ENCODE data around the gene SSBP3. TPM values are rescaled to one million over a fixed set of nuclear protein-coding genes. Genes with fewer than 3 reads are reported as not detected.
"Not testable (repeated sequence)": the region's sequence is repeated elsewhere in the genome, so short reads cannot be mapped to it uniquely, and the experiment has no call there.

Gene SSBP3
- total RNA-seq, 4 donors from 2014 or later: 15.4 to 23.0 (median 18.2) TPM

- TF ChIP-seq, protein P1, sequence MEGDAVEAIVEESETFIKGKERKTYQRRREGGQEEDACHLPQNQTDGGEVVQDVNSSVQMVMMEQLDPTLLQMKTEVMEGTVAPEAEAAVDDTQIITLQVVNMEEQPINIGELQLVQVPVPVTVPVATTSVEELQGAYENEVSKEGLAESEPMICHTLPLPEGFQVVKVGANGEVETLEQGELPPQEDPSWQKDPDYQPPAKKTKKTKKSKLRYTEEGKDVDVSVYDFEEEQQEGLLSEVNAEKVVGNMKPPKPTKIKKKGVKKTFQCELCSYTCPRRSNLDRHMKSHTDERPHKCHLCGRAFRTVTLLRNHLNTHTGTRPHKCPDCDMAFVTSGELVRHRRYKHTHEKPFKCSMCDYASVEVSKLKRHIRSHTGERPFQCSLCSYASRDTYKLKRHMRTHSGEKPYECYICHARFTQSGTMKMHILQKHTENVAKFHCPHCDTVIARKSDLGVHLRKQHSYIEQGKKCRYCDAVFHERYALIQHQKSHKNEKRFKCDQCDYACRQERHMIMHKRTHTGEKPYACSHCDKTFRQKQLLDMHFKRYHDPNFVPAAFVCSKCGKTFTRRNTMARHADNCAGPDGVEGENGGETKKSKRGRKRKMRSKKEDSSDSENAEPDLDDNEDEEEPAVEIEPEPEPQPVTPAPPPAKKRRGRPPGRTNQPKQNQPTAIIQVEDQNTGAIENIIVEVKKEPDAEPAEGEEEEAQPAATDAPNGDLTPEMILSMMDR (IDR thresholded peaks at IDR 0.05): no peak
- TF ChIP-seq POLR2A (IDR thresholded peaks at IDR 0.05): no peak
- Histone ChIP-seq H3K36me3 (no peaks in the 10 kb centered on the region), H3K4me1 (peaks cover 6 to 12% of the 10 kb centered on the region in 2 donors), H3K27me3 (no peaks in the 10 kb centered on the region), H3K4me3 (replicated peaks in 1 of 3) (no peak overlapping the region), H3K9me3 (no peaks in the 10 kb centered on the region), H3K27ac (peak overlapping the region in 2 of 3 donors; percentile 11 to 17)
- whole genome bisulfite sequencing, 2 donors: 36 to 50% methylated on average over 5 of the region's 5 CpGs
- DNase-seq: peak; percentile 43 to 52
- intact Hi-C loops (cut with DNase I): no loop called here
These were observed 55.8 kb downstream of the SSBP3 start for GRCh38 chr1:54350360-54350759.

DNA sequence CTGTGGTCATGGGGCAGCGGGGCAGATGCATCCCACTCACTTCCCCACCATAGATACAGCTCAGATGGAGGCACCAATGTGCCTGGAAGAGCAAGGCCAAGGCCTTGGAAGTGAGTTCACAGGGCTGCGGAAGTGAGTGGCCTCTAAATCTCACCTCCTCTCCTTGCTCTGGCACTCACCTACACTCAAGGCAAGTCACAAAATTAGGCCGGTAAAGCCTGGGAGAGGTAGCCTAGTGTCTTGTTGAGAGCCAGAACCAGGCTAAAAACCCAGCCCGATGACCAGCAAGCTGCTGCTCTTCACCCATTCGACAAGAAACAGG is 57.5 kb downstream of the SSBP3 start:
- intact Hi-C loops (cut with DNase I): no loop called here
- 90 to 95% methylated on average over 5 of the region's 5 CpGs for WGBS, 2 donors
- no peaks in the 10 kb centered on the region for H3K9me3 ChIP-seq
- H3K4me1 ChIP-seq: peaks cover 6 to 12% of the 10 kb centered on the region in 2 donors
- no peak overlapping the region for H3K4me3 ChIP-seq (replicated peaks in 1 of 3)
- H3K36me3 ChIP-seq: no peaks in the 10 kb centered on the region
- no peak for TF ChIP-seq POLR2A (IDR thresholded peaks at IDR 0.05)
- TF ChIP-seq, protein P1 (IDR thresholded peaks at IDR 0.05): no peak
- peak overlapping the region in 1 of 3 donors; percentile 45 for H3K27ac ChIP-seq
- no peaks in the 10 kb centered on the region for H3K27me3 ChIP-seq
- no peak for DNase-seq

DNA sequence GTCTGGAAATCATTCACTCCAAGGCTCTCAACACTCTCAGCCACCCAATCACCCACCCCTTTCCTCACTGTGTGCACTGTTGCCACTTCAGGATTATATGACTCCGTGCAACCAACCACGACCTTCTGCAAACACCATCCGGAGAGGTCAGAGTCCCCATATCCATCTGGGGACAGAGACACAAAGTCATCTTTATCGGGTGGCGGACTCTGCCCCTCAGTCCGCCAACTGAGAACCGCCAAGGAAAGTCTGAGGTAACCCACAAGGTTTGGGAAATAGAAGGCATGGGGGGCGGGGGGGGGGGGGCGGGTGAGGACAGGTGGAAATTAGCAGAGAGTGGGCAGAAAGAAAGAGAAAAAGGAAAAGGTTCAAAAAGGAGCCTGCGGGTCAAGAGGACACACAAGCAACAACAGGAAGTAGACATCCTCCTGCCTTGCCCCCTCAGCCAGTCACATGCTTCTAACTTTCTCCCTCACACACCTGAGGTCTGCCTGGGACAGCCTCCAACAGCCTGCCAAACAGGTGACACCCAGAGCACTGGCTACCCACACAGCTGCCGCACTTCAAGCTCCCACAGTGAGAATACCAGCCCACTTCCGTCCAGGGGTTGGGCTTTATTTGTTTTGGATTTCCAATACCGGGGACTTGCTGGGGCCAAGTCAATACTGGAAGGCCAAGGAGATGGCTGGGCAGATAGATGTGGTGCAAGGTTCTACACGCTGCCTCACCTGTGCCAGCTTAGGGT is 58.1 kb downstream of the SSBP3 start:
- Histone ChIP-seq H3K9me3 (no peaks in the 10 kb centered on the region), H3K4me3 (replicated peaks in 1 of 3) (no peak overlapping the region), H3K27ac (peak overlapping the region in 1 of 3 donors; percentile 45), H3K27me3 (no peaks in the 10 kb centered on the region), H3K36me3 (no peaks in the 10 kb centered on the region), H3K4me1 (peaks cover 6 to 12% of the 10 kb centered on the region in 2 donors)
- intact Hi-C loops (cut with DNase I): no loop called here
- WGBS, 2 donors: 56 to 59% methylated on average over 13 of the region's 14 CpGs
- peak; percentile 88 for DNase-seq
- TF ChIP-seq, protein P1 (IDR thresholded peaks at IDR 0.05): no peak
- TF ChIP-seq POLR2A (IDR thresholded peaks at IDR 0.05): no peak

- Histone ChIP-seq H3K4me3 (replicated peaks in 1 of 3) (no peak overlapping the region), H3K9me3 (no peaks in the 10 kb centered on the region), H3K27me3 (no peaks in the 10 kb centered on the region), H3K27ac (peak overlapping the region in 1 of 3 donors; percentile 6), H3K36me3 (no peaks in the 10 kb centered on the region), H3K4me1 (peaks cover 6 to 12% of the 10 kb centered on the region in 2 donors)
- no peak for DNase-seq
- WGBS, 2 donors: 78 to 82% methylated on average over 6 of the region's 6 CpGs
- intact Hi-C loops (cut with DNase I): no loop called here
- TF ChIP-seq POLR2A (IDR thresholded peaks at IDR 0.05): no peak
- TF ChIP-seq, protein P1 (IDR thresholded peaks at IDR 0.05): no peak
These were observed 58.8 kb downstream of the SSBP3 start for GRCh38 chr1:54347261-54347954.

DNA sequence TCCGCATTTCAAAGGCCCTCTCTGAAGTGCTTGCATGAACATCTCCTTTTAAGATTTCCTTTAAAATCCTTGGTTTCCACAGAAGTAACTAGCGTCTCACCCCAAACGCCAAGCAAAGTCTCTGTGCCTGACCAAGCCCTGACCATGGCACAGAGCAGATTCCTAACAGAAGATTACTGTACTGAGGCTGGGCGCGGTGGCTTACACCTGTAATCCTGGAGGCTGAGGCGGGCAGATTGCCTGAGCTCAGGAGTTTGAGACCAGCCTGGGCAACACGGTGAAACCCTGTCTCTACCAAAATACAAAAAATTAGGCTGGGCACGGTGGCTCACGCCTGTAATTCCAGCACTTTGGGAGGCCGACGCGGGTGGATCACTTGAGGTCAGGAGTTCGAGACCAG is 60.6 kb downstream of the SSBP3 start:
- H3K4me1 ChIP-seq: peaks cover 6 to 12% of the 10 kb centered on the region in 2 donors
- H3K9me3 ChIP-seq; intact Hi-C loops (cut with DNase I); H3K36me3 ChIP-seq; H3K27me3 ChIP-seq; H3K27ac ChIP-seq; DNase-seq; H3K4me3 ChIP-seq (replicated peaks in 1 of 3): not testable (repeated sequence)
- WGBS, 2 donors: 96 to 98% methylated on average over 13 of the region's 13 CpGs

Measured in thyroid gland (tissue), 4 donors.